MCF 10A (cell line): ENCODE results near the gene PPM1N. TPM values are rescaled to one million over a fixed set of nuclear protein-coding genes. Genes with fewer than 3 reads are reported as not detected.
A peak's percentile ranks its signal among the peaks of the same experiment; 100 is the strongest.

Experiments
- BruUV-seq: library from RNA; stranded (reverse); fragments of 400-500 nt; replicated peaks from 2 replicates; lab custom pipeline; 2021; lab: Mats Ljungman, UMichigan
- CTCF ChIA-PET: fragments of 300-600 bp; sonication (Branson Sonifier 250); formaldehyde crosslinking; extraction: SDS; loops from one replicate; lab custom pipeline; 2021; ENCODE audit warnings: antibody characterized with exemption, inconsistent platforms; lab: Yijun Ruan, JAX
- POLR2A ChIA-PET: fragments of 300-600, 350-650 bp; sonication (Branson Sonifier 250); formaldehyde crosslinking; extraction: SDS; loops from one replicate; lab custom pipeline; 2020; ENCODE audit warnings: antibody characterized with exemption, inconsistent platforms; lab: Yijun Ruan, JAX
- DNase-seq: peaks from one replicate; pipeline ENCODE4 v3.0.0-alpha.2; 2018; ENCODE audit not compliant: unreplicated experiment
- H3K27ac Mint-ChIP-seq: one replicate; pipeline ENCODE4 v1.8.0; 2022; ENCODE audit warnings: mild to moderate bottlenecking, low read depth, mixed read lengths; ENCODE audit not compliant: unreplicated experiment
- H3K27me3 Mint-ChIP-seq: one replicate; pipeline ENCODE4 v1.8.0; 2022; ENCODE audit warnings: mixed read lengths; ENCODE audit not compliant: insufficient read depth, unreplicated experiment
- H3K36me3 Mint-ChIP-seq: one replicate; pipeline ENCODE4 v1.8.0; 2022; ENCODE audit warnings: mild to moderate bottlenecking, moderate library complexity, mixed read lengths; ENCODE audit not compliant: insufficient read depth, unreplicated experiment
- H3K4me1 Mint-ChIP-seq: one replicate; pipeline ENCODE4 v1.8.0; 2022; ENCODE audit warnings: mixed read lengths; ENCODE audit not compliant: insufficient read depth, unreplicated experiment
- H3K4me3 Mint-ChIP-seq: one replicate; pipeline ENCODE4 v1.8.0; 2022; ENCODE audit warnings: mild to moderate bottlenecking, moderate library complexity, mixed read lengths; ENCODE audit not compliant: unreplicated experiment
- H3K9me3 Mint-ChIP-seq: one replicate; pipeline ENCODE4 v1.8.0; 2022; ENCODE audit warnings: mixed read lengths; ENCODE audit not compliant: unreplicated experiment
- intact Hi-C: fragments of 100-400 bp; cut with micrococcal nuclease; formaldehyde crosslinking; loops from 2 replicates; pipeline ENCODE4 v1.14.1; 2022
- total RNA-seq: library from RNA; stranded (reverse); gene quantifications from 2 replicates; pipeline ENCODE4 v1.2.3, GENCODE V29; 2022
- TF ChIP-seq, protein P1 (sequence below): fragments of 200-600 bp; IDR thresholded peaks from one replicate; pipeline ENCODE4 v1.8.0; 2022; ENCODE audit warnings: antibody characterized with exemption, mild to moderate bottlenecking; ENCODE audit not compliant: unreplicated experiment

PPM1N gene
- total RNA-seq, 1 experiment from 2014 or later: 0.33 TPM

DNA sequence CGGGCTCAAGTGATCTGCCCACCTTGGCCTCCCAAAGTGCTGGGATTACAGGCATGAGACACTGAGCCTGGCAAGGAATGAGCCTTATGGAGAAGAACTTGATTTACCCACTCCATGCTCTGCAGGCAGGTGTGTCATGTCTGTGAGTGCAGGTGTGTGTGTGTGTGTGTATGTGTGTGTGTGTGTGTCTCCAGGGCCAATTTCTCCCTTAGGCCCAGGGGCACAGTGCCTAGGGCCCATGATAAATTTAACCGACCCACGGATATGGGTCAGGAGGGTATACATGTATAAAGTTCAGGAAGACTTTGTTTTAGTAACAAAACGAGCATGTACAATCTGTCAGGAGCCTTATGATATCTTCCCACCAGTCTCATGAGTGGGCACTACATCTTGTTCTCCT lies 35.0 kb upstream of the PPM1N start:
- Mint-ChIP-seq H3K36me3 (peaks cover 10% of the 10 kb centered on the region), H3K4me1 (no peaks in the 10 kb centered on the region), H3K9me3 (no peaks in the 10 kb centered on the region), H3K4me3 (no peak overlapping the region), H3K27ac (no peak overlapping the region), H3K27me3 (no peaks in the 10 kb centered on the region)
- POLR2A ChIA-PET: no interaction called here
- DNase-seq: no peak
- intact Hi-C loops: no loop called here
- TF ChIP-seq, protein P1, sequence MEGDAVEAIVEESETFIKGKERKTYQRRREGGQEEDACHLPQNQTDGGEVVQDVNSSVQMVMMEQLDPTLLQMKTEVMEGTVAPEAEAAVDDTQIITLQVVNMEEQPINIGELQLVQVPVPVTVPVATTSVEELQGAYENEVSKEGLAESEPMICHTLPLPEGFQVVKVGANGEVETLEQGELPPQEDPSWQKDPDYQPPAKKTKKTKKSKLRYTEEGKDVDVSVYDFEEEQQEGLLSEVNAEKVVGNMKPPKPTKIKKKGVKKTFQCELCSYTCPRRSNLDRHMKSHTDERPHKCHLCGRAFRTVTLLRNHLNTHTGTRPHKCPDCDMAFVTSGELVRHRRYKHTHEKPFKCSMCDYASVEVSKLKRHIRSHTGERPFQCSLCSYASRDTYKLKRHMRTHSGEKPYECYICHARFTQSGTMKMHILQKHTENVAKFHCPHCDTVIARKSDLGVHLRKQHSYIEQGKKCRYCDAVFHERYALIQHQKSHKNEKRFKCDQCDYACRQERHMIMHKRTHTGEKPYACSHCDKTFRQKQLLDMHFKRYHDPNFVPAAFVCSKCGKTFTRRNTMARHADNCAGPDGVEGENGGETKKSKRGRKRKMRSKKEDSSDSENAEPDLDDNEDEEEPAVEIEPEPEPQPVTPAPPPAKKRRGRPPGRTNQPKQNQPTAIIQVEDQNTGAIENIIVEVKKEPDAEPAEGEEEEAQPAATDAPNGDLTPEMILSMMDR: no peak
- no TSS peak for BruUV-seq
- CTCF ChIA-PET: interaction anchor here (1.5 to 2.0 kb wide), 2 partner anchors 17 to 24 kb away, joined by 3 to 8 read pairs; no protein-coding TSS in a partner anchor

DNA sequence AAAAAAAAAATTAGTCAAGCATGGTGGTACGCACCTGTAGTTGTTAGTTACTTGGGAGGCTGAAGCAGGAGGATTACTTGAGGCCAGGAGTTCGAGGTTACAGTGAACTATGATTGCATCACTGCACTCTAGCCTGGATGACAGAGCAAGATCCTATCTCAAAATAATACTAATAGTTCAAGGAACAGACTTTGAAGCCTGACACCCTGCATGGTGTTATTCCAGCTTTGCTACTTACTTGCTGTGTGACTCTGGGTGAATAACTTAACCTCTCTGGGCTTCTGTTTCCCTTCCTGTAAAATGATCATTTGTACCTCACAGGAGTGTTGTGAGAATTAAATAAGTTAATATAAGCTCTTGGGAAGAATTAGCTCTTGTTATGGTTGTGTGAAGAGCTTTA lies 34.0 kb upstream of the PPM1N start:
- ChIA-PET POLR2A (interaction anchor here (1.4 to 6.5 kb wide), 2 partner anchors 10 to 21 kb away, joined by 5 to 120 read pairs; no protein-coding TSS in a partner anchor), CTCF (interaction anchor here (2.0 kb wide), 1 partner anchor 25 kb away, joined by 8 read pairs; no protein-coding TSS in a partner anchor)
- TF ChIP-seq, protein P1: no peak
- Mint-ChIP-seq H3K27ac (no peak overlapping the region), H3K9me3 (no peaks in the 10 kb centered on the region), H3K4me1 (no peaks in the 10 kb centered on the region), H3K4me3 (no peak overlapping the region), H3K27me3 (no peaks in the 10 kb centered on the region), H3K36me3 (peaks cover 20% of the 10 kb centered on the region)
- no peak for DNase-seq
- no TSS peak for BruUV-seq
- intact Hi-C loops: no loop called here

DNA sequence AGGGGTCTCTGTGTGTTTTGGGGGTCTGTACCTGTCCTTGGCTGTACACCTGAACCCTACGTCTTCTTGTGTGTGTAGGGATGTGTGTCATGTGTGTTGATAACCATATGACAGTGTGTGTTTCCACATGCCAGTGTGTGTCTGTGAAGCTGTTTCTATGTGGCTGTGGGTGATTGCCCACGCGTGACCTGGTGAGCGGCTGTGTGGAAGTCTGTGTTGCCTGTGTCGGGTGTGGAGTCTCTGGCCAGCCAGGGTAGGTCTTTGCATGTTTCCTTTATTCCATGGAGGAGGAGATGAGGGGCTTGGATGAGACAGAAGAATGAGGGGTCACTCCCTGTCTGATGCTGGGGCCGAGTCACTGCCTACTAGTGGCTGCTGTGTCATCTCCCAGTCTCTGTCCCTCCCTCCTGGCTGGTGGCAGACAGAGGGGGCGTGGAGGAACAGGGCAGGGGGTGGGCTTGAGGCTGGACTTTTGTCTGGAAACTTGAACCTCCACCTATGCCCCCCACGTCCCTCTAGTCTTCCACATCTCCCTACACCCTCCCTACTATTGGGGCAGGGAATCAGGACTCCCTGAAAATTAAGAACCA lies 33.3 kb upstream of the PPM1N start:
- H3K9me3 Mint-ChIP-seq: no peaks in the 10 kb centered on the region
- intact Hi-C loops: no loop called here
- BruUV-seq: no TSS peak
- no peak for DNase-seq
- ChIA-PET CTCF (interaction anchor here (2.0 kb wide), 1 partner anchor 26 kb away, joined by 8 read pairs; no protein-coding TSS in a partner anchor), POLR2A (interaction anchor here (1.4 to 6.5 kb wide), 2 partner anchors 11 to 20 kb away, joined by 5 to 120 read pairs; no protein-coding TSS in a partner anchor)
- H3K27ac Mint-ChIP-seq: no peak overlapping the region
- H3K36me3 Mint-ChIP-seq: peaks cover 27% of the 10 kb centered on the region
- H3K27me3 Mint-ChIP-seq: no peaks in the 10 kb centered on the region
- TF ChIP-seq, protein P1: no peak
- H3K4me3 Mint-ChIP-seq: no peak overlapping the region
- no peaks in the 10 kb centered on the region for H3K4me1 Mint-ChIP-seq

DNA sequence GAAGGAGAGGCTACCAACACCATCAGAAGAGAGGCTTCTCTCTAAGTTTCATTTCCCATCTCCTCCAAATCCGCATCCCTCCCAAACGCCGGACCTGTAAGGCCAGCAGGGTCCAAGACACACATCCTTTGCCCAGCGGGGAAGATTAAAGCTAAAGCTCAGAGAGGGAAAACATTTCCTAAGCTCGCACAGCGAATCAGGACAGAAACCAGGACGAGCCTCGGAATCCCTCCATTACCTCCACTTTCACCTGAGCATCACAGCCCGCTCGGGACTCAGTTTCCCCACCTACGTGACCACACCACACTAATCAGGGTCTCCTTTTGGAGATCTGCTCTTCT lies 31.2 kb upstream of the PPM1N start:
- BruUV-seq: no TSS peak
- TF ChIP-seq, protein P1: no peak
- Mint-ChIP-seq H3K27me3 (no peaks in the 10 kb centered on the region), H3K27ac (peak overlapping the region; percentile 97), H3K4me3 (peak overlapping the region; percentile 82), H3K9me3 (no peaks in the 10 kb centered on the region), H3K4me1 (no peaks in the 10 kb centered on the region), H3K36me3 (peaks cover 49% of the 10 kb centered on the region)
- ChIA-PET CTCF (interaction anchor here (1.2 to 4.9 kb wide), 8 partner anchors 8 to 174 kb away, joined by 4 to 36 read pairs (median 11); partner anchors contain the start of gene PPP1R13L), POLR2A (interaction anchor here (0.6 to 6.5 kb wide), 14 partner anchors 9 to 303 kb away, joined by 3 to 148 read pairs (median 4); partner anchors contain the start of genes BLOC1S3, EML2, PPP1R13L and TRAPPC6A)
- DNase-seq: peak; percentile 18
- intact Hi-C loops: loop anchor here (1.0 kb wide), 1 partner anchor 24 kb away; no protein-coding TSS in a partner anchor
